Omental fat pad (tissue), 4 donors: ENCODE data around the gene MBLAC1. TPM values are rescaled to one million over a fixed set of nuclear protein-coding genes. Genes with fewer than 3 reads are reported as not detected.

Source experiments
- ATAC-seq: fragments of 150-250 bp; one replicate; pipeline ENCODE4 v1.9.1; 2016; ENCODE audit warnings: mild to moderate bottlenecking, moderate library complexity; ENCODE audit not compliant: low FRiP score
- DNase-seq: peaks from one replicate; pipeline ENCODE4 v3.0.0-alpha.2; 2019; ENCODE audit warnings: low spot score
- total RNA-seq, 4 donors: library from RNA; depleted of rRNA; stranded (reverse); fragments of >200 nt; gene quantifications; one replicate each; pipeline ENCODE4 v1.1.0, GENCODE V29; 2016
- TF ChIP-seq, protein P1 (sequence below), 3 donors: fragments of 450-650 bp; IDR thresholded peaks; one replicate each; pipeline ENCODE4 v1.5.1; 2016 to 2017; ENCODE audit warnings: antibody characterized with exemption in 3 of 3, mild to moderate bottlenecking in 3 of 3, moderate library complexity in 2 of 3

Gene MBLAC1
- total RNA-seq, 4 donors from 2014 or later, result 1.3 to 2.9 (median 1.7) TPM

DNA sequence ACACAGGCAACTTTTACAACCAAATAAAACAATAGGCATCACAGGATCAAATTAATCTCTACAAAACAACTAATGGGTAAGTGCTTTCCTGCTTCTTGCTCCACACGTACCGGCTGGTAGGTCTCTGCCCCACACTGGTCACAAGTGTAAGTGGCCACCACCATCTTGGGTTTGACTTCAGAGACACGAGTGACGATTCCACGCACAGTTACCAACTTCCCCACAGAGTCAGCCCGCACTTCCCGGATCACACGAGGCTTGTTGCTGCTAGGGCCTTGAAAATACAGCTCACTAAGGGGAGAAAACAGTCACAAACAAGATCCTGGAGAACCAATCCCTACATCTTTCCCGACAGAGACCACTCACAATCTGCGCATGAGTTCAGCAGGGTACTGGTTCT lies 27.9 kb upstream of the MBLAC1 start:
- ATAC-seq (no peak), DNase-seq (no peak)
- TF ChIP-seq, protein P1, sequence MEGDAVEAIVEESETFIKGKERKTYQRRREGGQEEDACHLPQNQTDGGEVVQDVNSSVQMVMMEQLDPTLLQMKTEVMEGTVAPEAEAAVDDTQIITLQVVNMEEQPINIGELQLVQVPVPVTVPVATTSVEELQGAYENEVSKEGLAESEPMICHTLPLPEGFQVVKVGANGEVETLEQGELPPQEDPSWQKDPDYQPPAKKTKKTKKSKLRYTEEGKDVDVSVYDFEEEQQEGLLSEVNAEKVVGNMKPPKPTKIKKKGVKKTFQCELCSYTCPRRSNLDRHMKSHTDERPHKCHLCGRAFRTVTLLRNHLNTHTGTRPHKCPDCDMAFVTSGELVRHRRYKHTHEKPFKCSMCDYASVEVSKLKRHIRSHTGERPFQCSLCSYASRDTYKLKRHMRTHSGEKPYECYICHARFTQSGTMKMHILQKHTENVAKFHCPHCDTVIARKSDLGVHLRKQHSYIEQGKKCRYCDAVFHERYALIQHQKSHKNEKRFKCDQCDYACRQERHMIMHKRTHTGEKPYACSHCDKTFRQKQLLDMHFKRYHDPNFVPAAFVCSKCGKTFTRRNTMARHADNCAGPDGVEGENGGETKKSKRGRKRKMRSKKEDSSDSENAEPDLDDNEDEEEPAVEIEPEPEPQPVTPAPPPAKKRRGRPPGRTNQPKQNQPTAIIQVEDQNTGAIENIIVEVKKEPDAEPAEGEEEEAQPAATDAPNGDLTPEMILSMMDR (IDR thresholded peaks at IDR 0.05), result no peak

- ATAC-seq, result no peak
- DNase-seq, result no peak
- TF ChIP-seq, protein P1 (IDR thresholded peaks at IDR 0.05), result no peak
Observed at GRCh38 chr7:100099452-100099851, 27.3 kb upstream of the MBLAC1 start.

DNA sequence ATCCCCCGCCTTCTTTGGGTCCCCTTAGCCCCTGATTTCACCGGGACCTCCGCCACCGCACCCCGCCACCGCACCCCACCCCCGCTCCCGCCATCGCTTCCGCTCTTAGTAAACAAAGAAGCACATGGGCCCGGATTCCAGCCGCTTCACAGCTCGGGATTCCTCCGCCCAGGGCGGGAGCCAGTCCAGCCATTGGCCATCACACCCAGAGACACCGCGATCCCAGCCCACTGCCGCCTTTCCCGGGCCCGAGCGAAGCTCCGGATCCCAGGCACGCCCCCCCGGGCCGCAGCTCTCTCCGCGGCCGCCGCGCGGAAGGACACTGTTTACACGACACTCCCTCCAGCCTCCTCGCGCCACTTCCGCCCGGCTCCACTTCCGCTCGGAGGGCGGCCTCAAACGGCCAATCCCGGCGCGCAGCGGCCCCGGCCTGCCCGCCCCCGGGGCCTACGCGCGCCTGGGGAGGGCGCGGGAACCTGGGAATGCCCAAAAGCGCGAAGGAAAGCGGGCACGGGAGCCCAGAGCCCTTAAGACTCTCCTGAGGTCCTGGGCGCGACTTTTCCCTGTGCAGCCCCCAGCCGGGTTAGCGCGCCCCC lies 26.2 kb upstream of the MBLAC1 start:
- TF ChIP-seq, protein P1 (IDR thresholded peaks at IDR 0.05), result no peak
- DNase-seq (peak; percentile 82), ATAC-seq (peak; percentile 87)

GRCh38 chr7:100101016-100101862 lies 25.5 kb upstream of the MBLAC1 start, which contains the start of the genes AP4M1 and MCM7:
AP4M1 (plus strand) TSS chr7:100101643; CDS start chr7:100101715, 72 bp downstream.
MCM7 (minus strand) TSS chr7:100101397; CDS start chr7:100101294, 103 bp downstream.
- ATAC-seq (peak; percentile 94), DNase-seq (peak; percentile 93)
- TF ChIP-seq, protein P1 (IDR thresholded peaks at IDR 0.05), result no peak

DNA sequence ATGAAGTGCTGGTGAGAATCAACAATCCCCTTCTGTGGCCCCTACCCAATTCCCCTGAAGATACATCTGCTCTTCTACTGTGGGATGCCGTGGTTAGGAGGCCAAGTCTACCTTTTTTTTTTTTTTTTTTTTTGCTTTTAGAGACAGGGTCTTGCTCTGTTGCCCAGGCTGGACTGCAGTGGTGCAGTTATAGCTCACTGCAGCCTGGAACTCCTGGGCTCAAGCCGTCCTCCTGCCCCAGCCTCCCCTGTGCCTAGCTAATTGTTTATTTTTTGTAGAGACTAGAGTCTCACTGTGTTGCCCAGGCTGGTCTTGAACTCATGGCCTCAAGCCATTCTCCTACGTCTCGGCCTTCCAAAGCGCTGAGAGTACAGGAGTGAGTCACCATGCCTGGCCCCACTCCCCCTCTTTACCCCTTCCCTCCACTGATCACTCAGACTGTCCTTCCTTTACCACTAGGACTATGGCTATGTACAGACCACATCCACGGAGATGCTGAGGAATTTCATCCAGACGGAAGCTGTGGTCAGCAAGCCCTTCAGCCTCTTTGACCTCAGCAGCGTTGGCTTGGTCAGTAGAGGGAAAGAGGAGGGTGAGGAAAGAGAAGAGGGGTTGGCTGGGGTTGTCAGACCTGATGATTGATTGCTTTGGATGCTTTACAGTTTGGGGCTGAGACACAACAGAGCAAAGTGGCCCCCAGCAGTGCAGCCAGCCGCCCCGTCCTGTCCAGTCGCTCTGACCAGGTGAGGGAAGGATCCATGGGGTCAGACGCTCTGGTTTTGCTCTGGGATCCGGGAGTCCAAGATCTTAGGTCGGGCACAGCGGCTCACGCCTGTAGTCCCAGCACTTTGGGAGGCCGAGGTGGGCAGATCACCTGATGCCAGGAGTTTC lies 23.6 kb upstream of the MBLAC1 start:
- DNase-seq (no peak), ATAC-seq (no peak)
- TF ChIP-seq, protein P1 (IDR thresholded peaks at IDR 0.05), result no peak

DNA sequence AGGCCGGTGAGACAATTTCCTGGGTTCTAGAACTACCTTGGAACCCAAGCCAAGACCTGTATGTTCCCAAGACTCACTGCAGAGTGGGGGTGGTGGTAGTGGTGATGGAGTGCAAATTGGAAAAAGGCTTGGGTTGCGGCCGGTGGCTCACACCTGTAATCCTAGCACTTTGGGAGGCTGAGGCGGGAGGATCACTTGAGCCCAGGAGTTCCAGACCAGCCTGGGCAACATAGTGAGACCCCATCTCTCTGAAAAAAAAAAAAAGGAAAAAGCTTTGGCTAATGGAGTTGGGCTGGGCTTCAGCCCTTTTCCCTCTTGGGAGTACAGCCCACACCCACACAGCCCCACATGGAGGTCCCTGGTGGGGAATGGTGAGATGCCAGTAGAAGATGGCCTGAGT lies 21.2 kb upstream of the MBLAC1 start:
- ATAC-seq (no peak), DNase-seq (no peak)
- TF ChIP-seq, protein P1 (IDR thresholded peaks at IDR 0.05), result no peak
